CD4-positive, alpha-beta T cell treated with Interleukin-4 for 1 hour (primary cell): ENCODE measurements around the gene NR3C2.

Experiments used
- DNase-seq, 2 donors: peaks; one replicate each; pipeline ENCODE4 v3.0.0-alpha.2; 2020 to 2022

NR3C2 gene

GRCh38 chr4:148254621-148255343 lies 187.4 kb downstream of the NR3C2 start:
- no peak for DNase-seq

DNA sequence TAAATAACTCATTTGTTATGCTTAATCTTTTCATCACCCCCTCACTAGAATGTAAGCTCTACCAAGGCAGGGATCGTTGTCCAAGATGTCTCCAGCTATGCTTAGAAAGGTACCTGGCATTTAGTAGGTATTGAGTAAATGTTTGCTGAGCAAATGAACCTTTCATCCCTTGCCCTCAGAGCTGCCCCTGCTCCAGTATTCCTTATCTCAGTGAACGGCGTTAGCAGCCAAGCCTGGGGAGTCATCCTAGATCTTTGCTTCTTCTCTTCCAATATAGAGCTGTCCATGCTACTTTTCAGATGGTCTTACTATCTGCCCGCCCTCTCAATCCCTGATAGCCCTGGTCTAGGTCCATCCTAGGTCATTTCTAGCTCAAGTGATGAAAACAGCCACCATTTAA lies 188.4 kb downstream of the NR3C2 start:
- DNase-seq: no peak

GRCh38 chr4:148248824-148249223 lies 193.4 kb downstream of the NR3C2 start:
- no peak for DNase-seq

DNA sequence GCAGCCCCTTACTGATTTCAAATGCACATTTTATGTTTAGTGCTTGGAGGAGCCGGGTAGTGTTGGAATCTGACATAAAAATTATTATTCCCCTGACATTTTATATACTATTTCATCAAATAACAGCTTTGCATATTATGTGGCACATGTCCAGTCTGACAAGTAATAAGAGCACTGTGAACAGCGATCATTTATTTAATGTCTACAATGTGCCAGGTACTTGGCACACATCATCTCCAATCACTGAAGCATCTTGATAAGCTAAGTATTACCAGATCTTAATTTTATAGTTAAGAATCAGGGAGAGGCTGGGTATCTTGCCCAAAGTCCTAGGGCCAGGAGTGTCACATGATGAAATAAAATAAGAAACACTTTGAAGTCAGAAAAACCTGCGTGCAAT lies 197.2 kb downstream of the NR3C2 start:
- no peak for DNase-seq

GRCh38 chr4:148243837-148244236 lies 198.4 kb downstream of the NR3C2 start:
- DNase-seq: no peak

- DNase-seq: no peak
These were observed 202.0 kb downstream of the NR3C2 start for GRCh38 chr4:148240241-148240640.

- peak in 1 of 2 donors; percentile 2 for DNase-seq
These were observed 202.7 kb downstream of the NR3C2 start for GRCh38 chr4:148239494-148239985.

DNA sequence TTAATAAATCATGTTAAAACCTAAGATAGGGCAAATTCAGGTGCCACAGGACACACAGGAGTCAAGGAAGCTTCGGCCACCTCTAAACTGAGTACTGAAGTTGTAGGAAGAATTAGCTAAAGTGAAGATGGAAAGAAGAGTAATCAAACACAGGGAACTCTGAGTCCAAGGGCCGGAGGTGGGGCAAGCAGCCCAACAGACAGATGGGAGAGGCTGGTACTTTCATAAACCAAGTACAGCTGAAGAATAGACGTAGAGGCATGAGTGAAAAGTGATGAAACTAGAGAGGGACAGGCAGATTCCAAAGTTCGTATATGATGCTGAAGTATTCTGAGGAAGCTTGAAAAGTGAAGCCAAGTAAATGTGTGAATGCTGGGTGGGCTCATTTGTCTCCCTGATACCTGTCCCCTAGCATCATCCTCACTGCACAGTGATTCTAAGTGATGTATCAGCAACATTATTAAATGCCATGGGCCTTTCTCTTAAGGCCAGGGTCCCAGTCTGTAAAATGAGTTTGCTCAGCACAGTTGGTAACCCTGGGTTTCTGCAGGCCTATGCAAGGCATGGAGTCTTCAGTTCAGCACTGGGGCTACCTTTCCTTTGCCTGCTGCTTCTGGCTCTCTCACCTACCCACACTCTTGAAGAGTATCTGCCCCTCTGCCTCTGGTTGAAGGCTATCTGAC lies 203.3 kb downstream of the NR3C2 start:
- no peak for DNase-seq

GRCh38 chr4:148238086-148238485 lies 204.1 kb downstream of the NR3C2 start:
- DNase-seq: no peak

DNA sequence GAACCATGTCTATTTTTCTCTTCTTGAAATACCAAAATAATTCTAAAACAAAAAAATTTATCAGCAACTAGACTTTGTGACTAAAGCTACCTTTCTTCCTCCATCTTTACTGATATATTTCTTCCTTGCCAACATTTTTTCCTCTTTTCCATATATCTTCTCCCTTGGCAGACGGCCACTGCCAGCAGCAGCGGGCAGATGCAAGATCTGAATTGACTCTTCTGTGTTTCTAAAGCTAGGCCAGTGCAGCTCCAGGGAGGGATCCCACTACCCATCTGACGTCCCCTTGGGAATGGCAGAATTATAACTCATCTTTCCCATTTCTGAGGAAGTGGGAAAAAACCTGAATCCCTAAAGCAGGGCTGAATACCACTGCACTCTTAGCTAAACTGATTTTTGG lies 206.4 kb downstream of the NR3C2 start:
- no peak for DNase-seq

DNA sequence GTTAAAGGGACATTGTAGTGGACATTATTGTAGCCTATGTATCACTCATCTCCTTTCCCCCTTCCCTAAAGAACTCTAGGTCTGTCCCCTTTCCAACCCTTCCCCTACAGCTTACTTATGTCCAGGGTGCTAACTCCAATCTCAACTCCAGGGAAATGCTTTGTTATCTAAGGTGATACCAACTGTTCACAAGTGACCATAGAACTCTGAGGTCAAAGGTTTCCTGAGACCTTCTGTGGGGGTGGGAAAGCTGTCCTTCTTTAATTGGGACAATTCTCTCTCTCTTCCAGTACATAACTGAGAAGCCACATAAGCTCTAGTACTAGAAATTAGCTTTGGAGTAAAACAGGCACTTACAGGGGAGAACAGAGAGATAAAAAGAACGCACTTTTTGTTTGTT lies 212.4 kb downstream of the NR3C2 start:
- no peak for DNase-seq

GRCh38 chr4:148229028-148229427 lies 213.2 kb downstream of the NR3C2 start:
- no peak for DNase-seq

DNA sequence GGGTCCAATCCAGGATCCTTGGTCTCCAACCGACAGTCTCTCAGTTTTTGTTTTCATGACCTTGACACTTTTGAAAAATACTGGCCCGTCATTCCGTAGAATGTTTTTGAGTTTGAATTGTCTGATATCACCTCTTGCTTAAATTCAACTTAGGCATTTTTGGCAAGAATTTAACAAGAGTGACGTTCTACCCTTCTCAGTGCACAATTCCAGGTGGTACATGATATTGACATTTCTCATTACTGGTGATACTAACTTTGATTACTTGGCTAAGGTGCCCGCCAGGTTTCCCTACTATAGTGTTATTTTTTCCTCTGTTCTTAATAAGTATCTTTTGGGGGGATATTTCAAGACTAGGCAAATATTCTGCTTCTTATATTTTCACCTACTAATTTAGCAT lies 215.1 kb downstream of the NR3C2 start:
- DNase-seq: no peak

- no peak for DNase-seq
These were observed 215.9 kb downstream of the NR3C2 start for GRCh38 chr4:148226341-148226740.

DNA sequence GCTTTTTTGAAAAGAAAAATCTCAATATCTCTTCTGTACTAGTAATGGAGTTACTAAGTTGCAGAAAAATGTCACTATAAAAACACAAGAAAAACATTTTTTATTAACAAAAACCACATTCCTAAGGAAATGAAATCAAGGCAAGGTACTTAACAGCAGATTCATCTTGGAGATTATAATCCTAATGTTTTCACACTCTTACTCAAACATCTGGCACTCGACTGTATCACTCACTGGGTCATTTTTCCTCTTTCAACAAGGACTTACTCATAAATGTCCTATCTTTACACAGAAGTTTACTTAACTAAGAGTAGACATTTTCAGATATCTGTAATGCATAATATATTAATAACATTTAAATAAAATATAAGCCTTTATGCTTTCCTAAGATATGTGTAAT lies 216.6 kb downstream of the NR3C2 start:
- no peak for DNase-seq

GRCh38 chr4:148224476-148224875 lies 217.7 kb downstream of the NR3C2 start:
- DNase-seq: no peak

GRCh38 chr4:148222991-148223660 lies 219.1 kb downstream of the NR3C2 start:
- no peak for DNase-seq

GRCh38 chr4:148216866-148217814 lies 225.1 kb downstream of the NR3C2 start:
- peak in 1 of 2 donors; percentile 55 for DNase-seq

DNA sequence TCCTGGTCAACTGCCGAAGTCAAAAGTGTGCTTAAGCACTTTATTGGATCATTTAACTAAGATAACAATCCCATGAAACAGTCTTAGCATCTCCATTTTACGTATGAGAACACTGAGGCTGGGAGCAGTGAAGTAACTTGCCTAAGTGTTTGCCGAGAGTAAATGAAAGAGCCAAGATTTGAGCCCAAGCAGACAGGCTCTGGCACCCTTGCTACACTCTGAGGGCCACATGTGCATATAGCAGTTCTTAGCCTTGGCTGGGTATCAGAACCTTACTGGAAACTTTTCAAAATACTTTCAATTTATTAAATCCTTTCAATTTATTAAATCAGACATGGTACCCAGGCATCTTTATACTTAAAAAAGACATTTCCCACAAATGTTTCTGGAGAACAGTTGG lies 225.9 kb downstream of the NR3C2 start:
- DNase-seq: no peak

- no peak for DNase-seq
These were observed 227.0 kb downstream of the NR3C2 start for GRCh38 chr4:148215202-148215601.

DNA sequence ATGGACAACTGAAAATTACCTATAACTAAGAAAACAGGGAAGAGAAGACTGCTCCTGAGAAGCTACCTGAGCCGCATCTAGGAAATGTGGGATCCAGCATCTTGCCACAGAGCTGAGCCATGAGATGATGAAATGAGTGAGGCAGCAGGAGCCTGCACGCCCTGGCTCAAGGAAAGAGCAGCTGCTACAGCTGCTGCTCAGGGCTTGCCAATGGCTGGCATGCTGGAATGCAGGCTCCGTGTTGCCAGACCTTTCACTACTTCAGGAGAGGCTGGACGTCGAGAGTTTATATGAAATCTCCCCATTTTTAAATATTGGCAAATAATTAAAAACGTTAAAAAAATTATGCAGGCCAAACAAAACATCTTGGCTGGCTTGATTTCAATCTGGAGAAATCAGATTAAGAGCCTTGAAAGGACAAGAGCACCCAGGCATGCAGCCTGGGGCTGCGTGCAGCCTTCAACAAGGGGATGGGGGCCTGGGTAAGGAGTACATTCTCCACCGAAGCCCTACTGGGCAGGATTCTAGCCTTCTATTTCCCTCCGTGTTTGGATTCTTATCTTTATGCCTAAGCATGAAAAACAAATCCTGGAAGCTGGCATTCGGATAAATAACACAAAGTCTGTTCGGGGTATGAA lies 227.6 kb downstream of the NR3C2 start:
- DNase-seq: no peak

DNA sequence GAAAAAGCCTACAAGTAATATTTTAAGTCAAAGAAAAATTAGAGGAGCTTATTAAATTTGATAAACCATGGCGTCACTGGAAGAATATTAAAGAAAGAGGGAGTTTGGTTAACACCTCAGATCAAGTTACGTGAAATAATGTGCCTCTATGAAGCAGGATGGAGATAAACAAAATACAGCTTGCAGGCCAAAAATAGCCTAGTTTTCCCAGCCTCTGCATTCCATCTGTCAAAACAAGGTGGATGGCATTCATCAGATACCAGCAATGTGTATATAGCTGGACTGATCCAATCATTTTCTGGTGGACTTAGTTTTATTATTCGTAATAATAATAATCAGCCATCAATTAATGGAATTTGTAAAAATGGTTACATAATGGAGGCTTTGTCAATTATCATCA lies 230.7 kb downstream of the NR3C2 start:
- no peak for DNase-seq
